ENCODE measurements around the gene NPB.

The NPB gene

GRCh38 chr17:81927653-81928543 lies 25.9 kb downstream of the NPB start, which contains the start of gene MAFG:
Gene MAFG (minus strand): TSS chr17:81927735. CDS start chr17:81923185, 4,550 bp downstream.
- Histone ChIP-seq H3K27ac (ENCODE audit: insufficient read depth in 1 of 2, low read depth in 1 of 2, low read length in 2 of 2, poor library complexity in 1 of 2, severe bottlenecking in 2 of 2) (peak within 1 kb of the TSS; percentile 92 to 98), H3K27me3 (replicated peaks in 2 of 5; ENCODE audit: control insufficient read depth in 4 of 5, insufficient read depth in 5 of 5, low read length in 4 of 5) (peaks cover 0 to 24% (median 13%) of the 10 kb centered on the region in 5 experiments), H3K9me3 (ENCODE audit: control extremely low read depth in 1 of 5, control insufficient read depth in 4 of 5, insufficient read depth in 2 of 5, low read depth in 1 of 5, low read length in 4 of 5) (no peaks in the 10 kb centered on the region), H3K4me3 (ENCODE audit: control insufficient read depth in 1 of 7, extremely low read depth in 1 of 7, insufficient read depth in 4 of 7, low read depth in 2 of 7, low read length in 6 of 7) (peak within 1 kb of the TSS; percentile 46 to 83 (median 77)), H3K4me1 (ENCODE audit: control extremely low read depth in 1 of 4, control insufficient read depth in 4 of 4, insufficient read depth in 4 of 4, low read length in 3 of 4) (peaks cover 0 to 67% (median 58%) of the 10 kb centered on the region in 4 experiments), H3K36me3 (ENCODE audit: control insufficient read depth in 4 of 4, insufficient read depth in 4 of 4, low read length in 3 of 4) (peaks cover 0 to under 1% (median 0%) of the 10 kb centered on the region in 4 experiments)
- DNase-seq: peak; percentile 92 to 95 (median 94)
- WGBS (ENCODE audit: insufficient coverage): under 1% methylated on average over 81 of the region's 98 CpGs
- ChIA-PET CTCF (interaction anchor here (0.9 to 3.1 kb wide), 10 partner anchors 11 to 95 kb away, joined by 3 to 15 read pairs (median 4); partner anchors contain the start of genes CENPX, LRRC45 and NPB), POLR2A (interaction anchor here (1.0 to 1.8 kb wide), 5 partner anchors 9 to 104 kb away, joined by 3 to 6 read pairs (median 4); partner anchors contain the start of genes RAC3 and SIRT7)

- DNase-seq: no peak
- Histone ChIP-seq H3K27ac (ENCODE audit: insufficient read depth in 1 of 2, low read depth in 1 of 2, low read length in 2 of 2, poor library complexity in 1 of 2, severe bottlenecking in 2 of 2) (peak overlapping the region in 1 of 2 experiments; percentile 25), H3K4me1 (ENCODE audit: control extremely low read depth in 1 of 4, control insufficient read depth in 4 of 4, insufficient read depth in 4 of 4, low read length in 3 of 4) (peaks cover 0 to 60% (median 50%) of the 10 kb centered on the region in 4 experiments), H3K36me3 (ENCODE audit: control insufficient read depth in 4 of 4, insufficient read depth in 4 of 4, low read length in 3 of 4) (no peaks in the 10 kb centered on the region), H3K4me3 (ENCODE audit: control insufficient read depth in 1 of 7, extremely low read depth in 1 of 7, insufficient read depth in 4 of 7, low read depth in 2 of 7, low read length in 6 of 7) (peak overlapping the region in 5 of 7 experiments; percentile 23 to 83 (median 75)), H3K9me3 (ENCODE audit: control extremely low read depth in 1 of 5, control insufficient read depth in 4 of 5, insufficient read depth in 2 of 5, low read depth in 1 of 5, low read length in 4 of 5) (no peaks in the 10 kb centered on the region), H3K27me3 (replicated peaks in 2 of 5; ENCODE audit: control insufficient read depth in 4 of 5, insufficient read depth in 5 of 5, low read length in 4 of 5) (peaks cover 0 to 24% (median 13%) of the 10 kb centered on the region in 5 experiments)
- POLR2A ChIA-PET: interaction anchor here (1.0 to 1.4 kb wide), 3 partner anchors 8 to 62 kb away, joined by 3 to 4 read pairs (median 4); no protein-coding TSS in a partner anchor
- 29% methylated on average over 31 of the region's 44 CpGs for WGBS (ENCODE audit: insufficient coverage)
- CTCF ChIA-PET: interaction anchor here (0.9 to 2.9 kb wide), 6 partner anchors 12 to 94 kb away, joined by 3 to 15 read pairs (median 4); partner anchors contain the start of genes CENPX and LRRC45
Measured at GRCh38 chr17:81928544-81929252, 26.7 kb downstream of the NPB start.

GRCh38 chr17:81929253-81930141 lies 27.5 kb downstream of the NPB start:
- peaks cover 0 to 52% (median 43%) of the 10 kb centered on the region in 4 experiments for H3K4me1 ChIP-seq (ENCODE audit: control extremely low read depth in 1 of 4, control insufficient read depth in 4 of 4, insufficient read depth in 4 of 4, low read length in 3 of 4)
- ChIA-PET CTCF (interaction anchor here (0.9 to 2.1 kb wide), 5 partner anchors 11 to 92 kb away, joined by 3 to 7 read pairs (median 4); no protein-coding TSS in a partner anchor), POLR2A (no interaction called here)
- H3K4me3 ChIP-seq (ENCODE audit: control insufficient read depth in 1 of 7, extremely low read depth in 1 of 7, insufficient read depth in 4 of 7, low read depth in 2 of 7, low read length in 6 of 7): no peak overlapping the region
- no peak for DNase-seq
- no peak overlapping the region for H3K27ac ChIP-seq (ENCODE audit: insufficient read depth in 1 of 2, low read depth in 1 of 2, low read length in 2 of 2, poor library complexity in 1 of 2, severe bottlenecking in 2 of 2)
- 95% methylated on average over 26 of the region's 31 CpGs for WGBS (ENCODE audit: insufficient coverage)
- no peaks in the 10 kb centered on the region for H3K36me3 ChIP-seq (ENCODE audit: control insufficient read depth in 4 of 4, insufficient read depth in 4 of 4, low read length in 3 of 4)
- no peaks in the 10 kb centered on the region for H3K9me3 ChIP-seq (ENCODE audit: control extremely low read depth in 1 of 5, control insufficient read depth in 4 of 5, insufficient read depth in 2 of 5, low read depth in 1 of 5, low read length in 4 of 5)
- H3K27me3 ChIP-seq (replicated peaks in 2 of 5; ENCODE audit: control insufficient read depth in 4 of 5, insufficient read depth in 5 of 5, low read length in 4 of 5): peaks cover 0 to 24% (median 13%) of the 10 kb centered on the region in 5 experiments

- Histone ChIP-seq H3K27ac (ENCODE audit: insufficient read depth in 1 of 2, low read depth in 1 of 2, low read length in 2 of 2, poor library complexity in 1 of 2, severe bottlenecking in 2 of 2) (no peak overlapping the region), H3K4me1 (ENCODE audit: control extremely low read depth in 1 of 4, control insufficient read depth in 4 of 4, insufficient read depth in 4 of 4, low read length in 3 of 4) (peaks cover 0 to 43% (median 33%) of the 10 kb centered on the region in 4 experiments), H3K4me3 (ENCODE audit: control insufficient read depth in 1 of 7, extremely low read depth in 1 of 7, insufficient read depth in 4 of 7, low read depth in 2 of 7, low read length in 6 of 7) (peak overlapping the region in 1 of 7 experiments; percentile 19), H3K27me3 (replicated peaks in 2 of 5; ENCODE audit: control insufficient read depth in 4 of 5, insufficient read depth in 5 of 5, low read length in 4 of 5) (peaks cover 0 to 24% (median 13%) of the 10 kb centered on the region in 5 experiments), H3K36me3 (ENCODE audit: control insufficient read depth in 4 of 4, insufficient read depth in 4 of 4, low read length in 3 of 4) (peaks cover 0 to 3% (median 0%) of the 10 kb centered on the region in 4 experiments), H3K9me3 (ENCODE audit: control extremely low read depth in 1 of 5, control insufficient read depth in 4 of 5, insufficient read depth in 2 of 5, low read depth in 1 of 5, low read length in 4 of 5) (no peaks in the 10 kb centered on the region)
- POLR2A ChIA-PET: interaction anchor here (0.6 kb wide), 1 partner anchor 93 kb away, joined by 3 read pairs; no protein-coding TSS in a partner anchor
- WGBS (ENCODE audit: insufficient coverage): 76% methylated on average over 16 of the region's 20 CpGs
- CTCF ChIA-PET: interaction anchor here (0.9 to 1.7 kb wide), 5 partner anchors 10 to 91 kb away, joined by 3 to 4 read pairs (median 4); no protein-coding TSS in a partner anchor
- peak in 2 of 3 donors; percentile 70 to 75 for DNase-seq
Measured at GRCh38 chr17:81930142-81931125, 28.4 kb downstream of the NPB start.

- peaks cover 0 to 3% (median 0%) of the 10 kb centered on the region in 4 experiments for H3K36me3 ChIP-seq (ENCODE audit: control insufficient read depth in 4 of 4, insufficient read depth in 4 of 4, low read length in 3 of 4)
- no peak for DNase-seq
- no peak overlapping the region for H3K27ac ChIP-seq (ENCODE audit: insufficient read depth in 1 of 2, low read depth in 1 of 2, low read length in 2 of 2, poor library complexity in 1 of 2, severe bottlenecking in 2 of 2)
- H3K4me3 ChIP-seq (ENCODE audit: control insufficient read depth in 1 of 7, extremely low read depth in 1 of 7, insufficient read depth in 4 of 7, low read depth in 2 of 7, low read length in 6 of 7): no peak overlapping the region
- ChIA-PET POLR2A (no interaction called here), CTCF (interaction anchor here (1.0 to 1.1 kb wide), 2 partner anchors 32 to 89 kb away, joined by 3 read pairs; no protein-coding TSS in a partner anchor)
- peaks cover 0 to 37% (median 26%) of the 10 kb centered on the region in 4 experiments for H3K4me1 ChIP-seq (ENCODE audit: control extremely low read depth in 1 of 4, control insufficient read depth in 4 of 4, insufficient read depth in 4 of 4, low read length in 3 of 4)
- H3K27me3 ChIP-seq (replicated peaks in 2 of 5; ENCODE audit: control insufficient read depth in 4 of 5, insufficient read depth in 5 of 5, low read length in 4 of 5): peaks cover 0 to 24% (median 13%) of the 10 kb centered on the region in 5 experiments
- H3K9me3 ChIP-seq (ENCODE audit: control extremely low read depth in 1 of 5, control insufficient read depth in 4 of 5, insufficient read depth in 2 of 5, low read depth in 1 of 5, low read length in 4 of 5): no peaks in the 10 kb centered on the region
- 85% methylated on average over 13 of the region's 13 CpGs for WGBS (ENCODE audit: insufficient coverage)
Measured at GRCh38 chr17:81931189-81931556, 29.1 kb downstream of the NPB start.
